ENCODE results near the gene RPS6KL1.

The RPS6KL1 gene

DNA sequence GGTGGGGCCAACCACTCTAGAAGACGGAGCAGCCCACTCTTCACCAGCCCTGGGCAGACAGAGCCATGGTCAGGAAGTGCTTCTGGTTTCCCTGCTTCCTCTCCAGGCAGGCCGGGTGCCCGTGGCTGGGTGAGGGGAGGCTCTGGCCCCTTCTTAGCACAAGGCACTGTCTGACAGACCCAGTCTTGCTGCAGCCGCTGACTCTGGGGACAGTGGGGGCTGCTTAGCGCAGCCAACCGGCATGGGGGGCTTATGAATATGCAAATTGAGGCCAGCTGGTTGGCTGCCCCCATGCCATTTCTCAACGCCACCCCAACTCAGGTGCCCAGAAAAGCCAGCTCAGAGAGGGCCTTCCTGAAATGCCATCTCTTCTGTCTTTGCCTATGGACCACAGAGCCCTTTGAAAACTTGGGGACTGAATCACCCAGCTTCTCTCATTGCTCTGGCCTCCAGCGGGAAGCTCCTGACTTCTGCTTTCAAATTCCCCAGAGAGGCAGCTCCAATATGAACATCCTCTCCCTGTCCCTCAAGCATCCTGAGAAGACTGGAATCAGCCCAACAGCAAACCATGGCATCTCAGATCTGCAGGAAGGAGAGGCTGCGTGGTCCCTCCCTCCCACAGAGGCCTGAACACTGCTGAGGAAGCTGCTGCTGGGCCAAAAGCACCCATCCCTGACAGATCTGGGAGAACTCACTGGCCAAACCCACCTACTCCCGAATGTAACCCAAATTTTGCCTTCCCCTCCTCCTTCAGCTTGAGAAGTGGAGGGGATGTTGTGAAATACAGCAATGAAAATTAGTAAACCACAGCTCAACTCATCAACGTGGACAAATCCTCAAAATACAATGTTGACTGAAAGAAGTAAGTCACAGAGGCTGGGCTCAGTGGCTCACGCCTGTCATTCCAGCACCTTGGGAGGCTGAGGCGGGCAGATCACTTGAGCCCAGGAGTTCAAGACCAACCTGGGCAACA lies 46.8 kb downstream of the RPS6KL1 start, which contains the start of gene PROX2:
Gene PROX2 (minus strand): TSS at position 205 of the 973 bp plus-strand sequence. CDS start 12,311 bp downstream, outside the sequence.
- no peak for TF ChIP-seq NFIC (IDR thresholded peaks at IDR 0.05)
- no peak for TF ChIP-seq EP300 (IDR thresholded peaks at IDR 0.05; ENCODE audit: borderline replicate concordance)
- TF ChIP-seq TAF1 (IDR thresholded peaks at IDR 0.05; ENCODE audit: low read depth), result no peak
- TF ChIP-seq CEBPB (IDR thresholded peaks at IDR 0.05), result no peak
- TF ChIP-seq FOXM1 (IDR thresholded peaks at IDR 0.05; ENCODE audit: borderline replicate concordance, low read depth), result no peak
- TF ChIP-seq, protein P1, sequence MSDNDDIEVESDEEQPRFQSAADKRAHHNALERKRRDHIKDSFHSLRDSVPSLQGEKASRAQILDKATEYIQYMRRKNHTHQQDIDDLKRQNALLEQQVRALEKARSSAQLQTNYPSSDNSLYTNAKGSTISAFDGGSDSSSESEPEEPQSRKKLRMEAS (IDR thresholded peaks at IDR 0.05), result no peak
- TF ChIP-seq TEAD4 (IDR thresholded peaks at IDR 0.05), result no peak
- TF ChIP-seq EGR1 (IDR thresholded peaks at IDR 0.05), result no peak
- no peak for TF ChIP-seq ZBTB7A (IDR thresholded peaks at IDR 0.05; ENCODE audit: low read depth)
- TF ChIP-seq, protein P2, sequence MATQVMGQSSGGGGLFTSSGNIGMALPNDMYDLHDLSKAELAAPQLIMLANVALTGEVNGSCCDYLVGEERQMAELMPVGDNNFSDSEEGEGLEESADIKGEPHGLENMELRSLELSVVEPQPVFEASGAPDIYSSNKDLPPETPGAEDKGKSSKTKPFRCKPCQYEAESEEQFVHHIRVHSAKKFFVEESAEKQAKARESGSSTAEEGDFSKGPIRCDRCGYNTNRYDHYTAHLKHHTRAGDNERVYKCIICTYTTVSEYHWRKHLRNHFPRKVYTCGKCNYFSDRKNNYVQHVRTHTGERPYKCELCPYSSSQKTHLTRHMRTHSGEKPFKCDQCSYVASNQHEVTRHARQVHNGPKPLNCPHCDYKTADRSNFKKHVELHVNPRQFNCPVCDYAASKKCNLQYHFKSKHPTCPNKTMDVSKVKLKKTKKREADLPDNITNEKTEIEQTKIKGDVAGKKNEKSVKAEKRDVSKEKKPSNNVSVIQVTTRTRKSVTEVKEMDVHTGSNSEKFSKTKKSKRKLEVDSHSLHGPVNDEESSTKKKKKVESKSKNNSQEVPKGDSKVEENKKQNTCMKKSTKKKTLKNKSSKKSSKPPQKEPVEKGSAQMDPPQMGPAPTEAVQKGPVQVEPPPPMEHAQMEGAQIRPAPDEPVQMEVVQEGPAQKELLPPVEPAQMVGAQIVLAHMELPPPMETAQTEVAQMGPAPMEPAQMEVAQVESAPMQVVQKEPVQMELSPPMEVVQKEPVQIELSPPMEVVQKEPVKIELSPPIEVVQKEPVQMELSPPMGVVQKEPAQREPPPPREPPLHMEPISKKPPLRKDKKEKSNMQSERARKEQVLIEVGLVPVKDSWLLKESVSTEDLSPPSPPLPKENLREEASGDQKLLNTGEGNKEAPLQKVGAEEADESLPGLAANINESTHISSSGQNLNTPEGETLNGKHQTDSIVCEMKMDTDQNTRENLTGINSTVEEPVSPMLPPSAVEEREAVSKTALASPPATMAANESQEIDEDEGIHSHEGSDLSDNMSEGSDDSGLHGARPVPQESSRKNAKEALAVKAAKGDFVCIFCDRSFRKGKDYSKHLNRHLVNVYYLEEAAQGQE (IDR thresholded peaks at IDR 0.05; ENCODE audit: low read depth), result no peak
- TF ChIP-seq TCF12 (IDR thresholded peaks at IDR 0.05; ENCODE audit: low read depth), result no peak
- no peak for TF ChIP-seq RAD21 (IDR thresholded peaks at IDR 0.05; ENCODE audit: low read depth)
- TF ChIP-seq CREB1 (IDR thresholded peaks at IDR 0.05; ENCODE audit: low read depth), result no peak

DNA sequence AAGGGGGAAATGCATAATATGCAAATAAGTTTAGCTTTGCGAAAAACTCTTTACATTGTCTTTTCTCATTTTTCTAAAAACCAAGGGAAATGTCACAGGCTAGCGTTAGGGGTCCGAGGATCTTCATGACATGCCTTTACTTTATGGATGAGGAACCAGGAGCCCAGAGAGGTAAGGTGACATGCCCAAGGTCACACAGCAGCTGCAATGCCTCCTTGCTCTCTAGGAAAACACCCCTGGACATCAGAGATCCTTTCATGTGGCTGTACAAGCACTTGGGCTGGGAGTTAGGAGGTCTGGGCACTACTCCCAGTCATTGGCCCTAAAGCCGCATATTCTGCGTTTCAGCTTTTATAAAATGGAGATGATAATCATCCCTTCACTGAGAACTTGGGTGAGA lies 47.9 kb downstream of the RPS6KL1 start:
- TF ChIP-seq, protein P3, sequence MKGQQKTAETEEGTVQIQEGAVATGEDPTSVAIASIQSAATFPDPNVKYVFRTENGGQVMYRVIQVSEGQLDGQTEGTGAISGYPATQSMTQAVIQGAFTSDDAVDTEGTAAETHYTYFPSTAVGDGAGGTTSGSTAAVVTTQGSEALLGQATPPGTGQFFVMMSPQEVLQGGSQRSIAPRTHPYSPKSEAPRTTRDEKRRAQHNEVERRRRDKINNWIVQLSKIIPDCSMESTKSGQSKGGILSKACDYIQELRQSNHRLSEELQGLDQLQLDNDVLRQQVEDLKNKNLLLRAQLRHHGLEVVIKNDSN (IDR thresholded peaks at IDR 0.05), result no peak
- no peak for TF ChIP-seq CREB1 (IDR thresholded peaks at IDR 0.05; ENCODE audit: low read depth)
- TF ChIP-seq NFIC (IDR thresholded peaks at IDR 0.05), result no peak
- TF ChIP-seq EGR1 (IDR thresholded peaks at IDR 0.05), result no peak
- TF ChIP-seq TEAD4 (IDR thresholded peaks at IDR 0.05), result no peak
- TF ChIP-seq FOXM1 (IDR thresholded peaks at IDR 0.05; ENCODE audit: borderline replicate concordance, low read depth), result no peak
- TF ChIP-seq ZBTB7A (IDR thresholded peaks at IDR 0.05; ENCODE audit: low read depth), result no peak
- no peak for TF ChIP-seq YY1 (IDR thresholded peaks at IDR 0.05; ENCODE audit: low read depth)
- no peak for TF ChIP-seq TCF12 (IDR thresholded peaks at IDR 0.05; ENCODE audit: low read depth)
- TF ChIP-seq, protein P1 (IDR thresholded peaks at IDR 0.05), result no peak
- no peak for TF ChIP-seq TAF1 (IDR thresholded peaks at IDR 0.05; ENCODE audit: low read depth)

DNA sequence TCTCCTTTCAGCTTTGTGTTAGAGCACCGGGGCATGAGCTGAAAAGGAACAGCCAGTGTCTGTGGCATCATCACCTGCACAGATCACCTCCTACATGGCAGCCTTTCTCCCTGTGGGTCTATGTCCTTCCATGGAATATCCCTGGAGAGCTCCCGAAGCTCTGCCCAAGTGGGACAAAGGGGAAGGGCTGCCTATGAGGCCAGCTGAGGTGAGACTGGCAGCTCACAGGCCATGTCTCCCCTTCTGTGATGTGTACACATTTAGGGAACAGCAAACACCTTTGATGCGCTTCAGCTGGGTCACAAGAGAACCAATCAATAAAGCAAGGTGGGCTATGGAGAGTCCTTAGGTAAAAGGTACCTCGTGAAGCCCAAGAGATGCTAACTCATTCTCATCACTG lies 51.2 kb downstream of the RPS6KL1 start:
- TF ChIP-seq TCF12 (IDR thresholded peaks at IDR 0.05; ENCODE audit: low read depth) (no peak), NFIC (IDR thresholded peaks at IDR 0.05) (no peak), CEBPB (IDR thresholded peaks at IDR 0.05) (no peak), CREB1 (IDR thresholded peaks at IDR 0.05; ENCODE audit: low read depth) (no peak), RAD21 (IDR thresholded peaks at IDR 0.05; ENCODE audit: low read depth) (no peak), TEAD4 (IDR thresholded peaks at IDR 0.05) (no peak), EGR1 (IDR thresholded peaks at IDR 0.05) (no peak), YY1 (IDR thresholded peaks at IDR 0.05; ENCODE audit: low read depth) (no peak), EP300 (IDR thresholded peaks at IDR 0.05; ENCODE audit: borderline replicate concordance) (no peak), FOXM1 (IDR thresholded peaks at IDR 0.05; ENCODE audit: borderline replicate concordance, low read depth) (no peak), TAF1 (IDR thresholded peaks at IDR 0.05; ENCODE audit: low read depth) (no peak), ZBTB7A (IDR thresholded peaks at IDR 0.05; ENCODE audit: low read depth) (no peak)
- TF ChIP-seq, protein P3 (IDR thresholded peaks at IDR 0.05), result no peak
- TF ChIP-seq, protein P1 (IDR thresholded peaks at IDR 0.05), result no peak
- TF ChIP-seq, protein P2 (IDR thresholded peaks at IDR 0.05; ENCODE audit: low read depth), result no peak

DNA sequence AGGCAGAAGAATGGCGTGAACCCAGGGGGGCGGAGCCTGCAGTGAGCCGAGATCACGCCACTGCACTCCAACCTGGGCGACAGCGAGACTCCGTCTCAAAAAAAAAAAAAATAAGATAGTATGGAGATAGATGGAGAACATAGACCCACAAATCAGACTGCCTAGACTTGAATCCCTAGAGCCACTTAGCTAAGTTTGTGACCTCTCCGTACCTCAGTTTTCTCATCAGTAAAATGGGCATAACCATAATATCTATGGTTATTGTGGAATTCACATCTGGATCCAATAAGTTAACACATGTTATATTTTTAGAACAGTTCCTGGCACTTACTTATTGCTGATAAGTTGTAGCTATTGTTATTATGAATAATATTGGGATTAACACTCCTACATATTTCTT lies 54.3 kb downstream of the RPS6KL1 start:
- TF ChIP-seq NFIC (IDR thresholded peaks at IDR 0.05) (no peak), TAF1 (IDR thresholded peaks at IDR 0.05; ENCODE audit: low read depth) (no peak), CREB1 (IDR thresholded peaks at IDR 0.05; ENCODE audit: low read depth) (no peak), CEBPB (IDR thresholded peaks at IDR 0.05) (no peak), TEAD4 (IDR thresholded peaks at IDR 0.05) (no peak), TCF12 (IDR thresholded peaks at IDR 0.05; ENCODE audit: low read depth) (no peak), YY1 (IDR thresholded peaks at IDR 0.05; ENCODE audit: low read depth) (no peak), FOXM1 (IDR thresholded peaks at IDR 0.05; ENCODE audit: borderline replicate concordance, low read depth) (no peak), RAD21 (IDR thresholded peaks at IDR 0.05; ENCODE audit: low read depth) (no peak), ZBTB7A (IDR thresholded peaks at IDR 0.05; ENCODE audit: low read depth) (no peak), EGR1 (IDR thresholded peaks at IDR 0.05) (no peak), EP300 (IDR thresholded peaks at IDR 0.05; ENCODE audit: borderline replicate concordance) (no peak)
- TF ChIP-seq, protein P3 (IDR thresholded peaks at IDR 0.05), result no peak
- TF ChIP-seq, protein P2 (IDR thresholded peaks at IDR 0.05; ENCODE audit: low read depth), result no peak
- TF ChIP-seq, protein P1 (IDR thresholded peaks at IDR 0.05), result no peak

Data from Ishikawa (cell line).